ENCODE data around the gene PSMG1. TPM values are rescaled to one million over a fixed set of nuclear protein-coding genes. Genes with fewer than 3 reads are reported as not detected.

PSMG1 gene
- total RNA-seq, 1 experiment from 2014 or later = 78.8 TPM

DNA sequence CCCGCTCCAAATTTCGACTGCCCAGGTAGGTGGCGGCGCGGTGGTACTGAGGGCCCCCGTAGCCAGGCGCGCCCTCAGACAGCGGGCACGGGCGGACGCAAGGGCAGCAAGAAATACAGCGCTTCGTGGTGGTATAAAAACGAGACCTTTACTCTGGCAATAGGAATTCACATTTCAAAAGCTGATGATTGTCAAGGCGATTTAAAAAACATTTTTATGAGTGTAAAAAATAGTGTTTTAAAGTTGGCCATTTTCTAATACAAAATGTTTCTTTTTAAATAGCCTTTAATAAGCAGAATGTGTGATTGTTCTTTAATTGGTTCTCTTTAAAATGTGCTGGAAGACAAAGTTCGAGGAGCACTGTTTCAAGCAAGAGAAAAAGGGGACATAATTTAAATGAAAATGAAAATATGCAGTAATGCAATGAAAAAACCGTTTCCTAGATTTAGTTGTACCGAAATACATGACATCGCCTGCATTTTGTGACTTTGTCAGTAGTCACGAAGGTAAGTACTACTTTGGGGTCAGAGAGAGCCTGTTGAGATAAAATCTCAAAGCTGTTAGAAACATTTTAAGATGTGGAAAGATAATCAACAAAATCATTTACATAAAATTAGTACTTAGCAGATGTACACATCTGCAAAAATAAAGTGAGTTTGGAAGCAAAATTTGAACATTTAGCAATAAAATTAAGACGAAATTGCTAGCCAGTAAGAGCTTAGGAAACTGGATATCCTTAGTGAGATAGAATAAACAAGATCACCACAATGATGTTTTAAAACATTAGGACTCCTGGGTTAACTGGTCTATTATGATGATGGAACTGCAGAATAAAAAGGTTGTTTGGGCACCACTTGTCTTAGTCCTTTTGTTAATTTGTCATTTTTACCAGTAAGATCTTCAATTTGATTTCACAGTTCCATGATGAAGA is 1.1 kb upstream of the PSMG1 start:
- Histone ChIP-seq H3K27me3 (ENCODE audit: insufficient read depth, low read length) (no peaks in the 10 kb centered on the region), H2AK5ac (ENCODE audit: insufficient read length, low read length) (no peak overlapping the region), H3K23ac (ENCODE audit: insufficient read length, low read depth, low read length) (no peak overlapping the region), H3K79me1 (ENCODE audit: insufficient read depth, low read depth, low read length, poor library complexity, severe bottlenecking) (no peaks in the 10 kb centered on the region), H4K5ac (ENCODE audit: insufficient read length, low read depth, low read length) (no peak overlapping the region), H3K14ac (ENCODE audit: insufficient read depth, low read length) (no peak overlapping the region; the same call in 1 of the 2 replicates), H3K4me2 (ENCODE audit: insufficient read depth, insufficient read length, low read length) (peak overlapping the region; percentile 85), H2BK20ac (ENCODE audit: low read depth, low read length, poor library complexity, severe bottlenecking) (no peak overlapping the region), H2AFZ (ENCODE audit: low read length) (no peak overlapping the region), H3K9ac (ENCODE audit: extremely low read depth, insufficient read length, low read length) (no peak overlapping the region), H4K91ac (ENCODE audit: insufficient read length, low read depth, low read length) (no peak overlapping the region), H4K20me1 (ENCODE audit: control insufficient read depth, insufficient read depth, insufficient read length) (no peaks in the 10 kb centered on the region), H3T11ph (ENCODE audit: low read length) (no peak overlapping the region), H3K4ac (ENCODE audit: low read depth, low read length) (no peak overlapping the region), H2BK120ac (ENCODE audit: low read depth, low read length, poor library complexity, severe bottlenecking) (no peak overlapping the region), H2BK15ac (ENCODE audit: low read depth, low read length) (no peak overlapping the region), H3K9me3 (ENCODE audit: control insufficient read depth, low read depth, low read length) (no peaks in the 10 kb centered on the region), H3K18ac (ENCODE audit: insufficient read length, low read depth, low read length) (no peak overlapping the region), H3K4me1 (ENCODE audit: insufficient read depth, low read length) (0 out of 2 replicates have a peak, but pooled peaks cover 3% of the 10 kb centered on the region), H4K8ac (replicated peaks; ENCODE audit: insufficient read length, low read depth, low read length) (no peak overlapping the region), H3K27ac (ENCODE audit: insufficient read length, low read depth, low read length) (no peak overlapping the region), H3K79me2 (ENCODE audit: insufficient read depth, low read length) (no peaks in the 10 kb centered on the region), H2BK5ac (ENCODE audit: insufficient read length, low read length) (no peak overlapping the region), H3K23me2 (ENCODE audit: insufficient read length, low read depth, low read length, poor library complexity, severe bottlenecking) (peaks cover 7% of the 10 kb centered on the region), H3K56ac (ENCODE audit: insufficient read length, low read depth, low read length) (no peak overlapping the region), H2BK12ac (ENCODE audit: insufficient read length, low read depth, low read length) (no peak overlapping the region)
- Mint-ChIP-seq H3K4me3 (peak overlapping the region; percentile 94 to 96), H3K27me3 (ENCODE audit: low read depth) (no peaks in the 10 kb centered on the region; the same call in 1 of the 2 replicates), H3K27ac (peak overlapping the region; percentile 74 to 94 (median 93); a peak in 6 of 7 replicates), H3K4me1 (peaks cover 41 to 45% of the 10 kb centered on the region in 2 experiments), H3K9me3 (no peaks in the 10 kb centered on the region), H3K36me3 (ENCODE audit: insufficient read depth in 1 of 3, low read depth in 3 of 3) (peaks cover 13 to 18% (median 14%) of the 10 kb centered on the region in 3 experiments; a peak in 6 of 7 replicates)
- no peak for DNase-seq
- WGBS (ENCODE audit: extremely low coverage, insufficient read length, low lambda C conversion rate) = no CpG with 5 or more reads among the region's 22 CpGs
- TF ChIP-seq, protein P1, sequence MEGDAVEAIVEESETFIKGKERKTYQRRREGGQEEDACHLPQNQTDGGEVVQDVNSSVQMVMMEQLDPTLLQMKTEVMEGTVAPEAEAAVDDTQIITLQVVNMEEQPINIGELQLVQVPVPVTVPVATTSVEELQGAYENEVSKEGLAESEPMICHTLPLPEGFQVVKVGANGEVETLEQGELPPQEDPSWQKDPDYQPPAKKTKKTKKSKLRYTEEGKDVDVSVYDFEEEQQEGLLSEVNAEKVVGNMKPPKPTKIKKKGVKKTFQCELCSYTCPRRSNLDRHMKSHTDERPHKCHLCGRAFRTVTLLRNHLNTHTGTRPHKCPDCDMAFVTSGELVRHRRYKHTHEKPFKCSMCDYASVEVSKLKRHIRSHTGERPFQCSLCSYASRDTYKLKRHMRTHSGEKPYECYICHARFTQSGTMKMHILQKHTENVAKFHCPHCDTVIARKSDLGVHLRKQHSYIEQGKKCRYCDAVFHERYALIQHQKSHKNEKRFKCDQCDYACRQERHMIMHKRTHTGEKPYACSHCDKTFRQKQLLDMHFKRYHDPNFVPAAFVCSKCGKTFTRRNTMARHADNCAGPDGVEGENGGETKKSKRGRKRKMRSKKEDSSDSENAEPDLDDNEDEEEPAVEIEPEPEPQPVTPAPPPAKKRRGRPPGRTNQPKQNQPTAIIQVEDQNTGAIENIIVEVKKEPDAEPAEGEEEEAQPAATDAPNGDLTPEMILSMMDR (conservative IDR thresholded peaks at IDR 0.05) = no peak

Data from H9 (cell line).